ENCODE results near the gene BTBD19. TPM values are rescaled to one million over a fixed set of nuclear protein-coding genes. Genes with fewer than 3 reads are reported as not detected.
A peak's percentile ranks its signal among the peaks of the same experiment; 100 is the strongest.

Gene BTBD19
- total and polyA plus RNA-seq, 2 of the 8 experiments (the other 6 are each of a cell fraction or from before 2014, with no cell fraction given): 1.1 TPM

GRCh38 chr1:44784094-44785028 lies 24.0 kb upstream of the BTBD19 start (continued):
- TF ChIP-seq CTCF (IDR thresholded peaks at IDR 0.05; ENCODE audit: control extremely low read depth in 1 of 3, insufficient read depth in 1 of 3, low read depth in 1 of 3, low read length in 3 of 3) (peak in 1 of 3 experiments; percentile 37; a peak in 2 of 4 replicates), POU5F1 (IDR thresholded peaks at IDR 0.05; ENCODE audit: low read depth, low read length) (no peak), SRF (IDR thresholded peaks at IDR 0.05; ENCODE audit: low read depth, low read length) (no peak), CHD7 (IDR thresholded peaks at IDR 0.05; ENCODE audit: insufficient replicate concordance, low read length) (no peak), SP1 (IDR thresholded peaks at IDR 0.05; ENCODE audit: low read depth, low read length) (no peak), ASH2L (IDR thresholded peaks at IDR 0.05; ENCODE audit: low read length) (peak; percentile 22), CHD1 (IDR thresholded peaks at IDR 0.05; ENCODE audit: low read depth, low read length) (no peak)

All from H1 (cell line).